Measurements from ENCODE around the gene PAQR3.

- TF ChIP-seq CTCF (conservative IDR thresholded peaks at IDR 0.05; ENCODE audit: low read depth in 2 of 2) (no peak), POLR2AphosphoS5 (IDR thresholded peaks at IDR 0.05; ENCODE audit: low read depth) (no peak), EZH2 (IDR thresholded peaks at IDR 0.05; ENCODE audit: low read depth, unreplicated experiment) (no peak), REST (IDR thresholded peaks at IDR 0.05; ENCODE audit: unreplicated experiment) (no peak), CREB1 (CRISPR knock-in tag; IDR thresholded peaks at IDR 0.05; ENCODE audit: low read depth) (no peak)
These were observed 2.2 kb downstream of the PAQR3 start for GRCh38 chr4:78936989-78937388.

Measured in GM23338 (cell line).